Cerebellar cortex (tissue), 1 donor: ENCODE results near the gene MACO1.
"Not testable (repeated sequence)": the region's sequence is repeated elsewhere in the genome, so short reads cannot be mapped to it uniquely, and the experiment has no call there.

Experiments
- DNase-seq: peaks from one replicate; pipeline ENCODE4 v3.0.0-alpha.2; 2015; ENCODE audit warnings: low spot score

Gene MACO1

DNA sequence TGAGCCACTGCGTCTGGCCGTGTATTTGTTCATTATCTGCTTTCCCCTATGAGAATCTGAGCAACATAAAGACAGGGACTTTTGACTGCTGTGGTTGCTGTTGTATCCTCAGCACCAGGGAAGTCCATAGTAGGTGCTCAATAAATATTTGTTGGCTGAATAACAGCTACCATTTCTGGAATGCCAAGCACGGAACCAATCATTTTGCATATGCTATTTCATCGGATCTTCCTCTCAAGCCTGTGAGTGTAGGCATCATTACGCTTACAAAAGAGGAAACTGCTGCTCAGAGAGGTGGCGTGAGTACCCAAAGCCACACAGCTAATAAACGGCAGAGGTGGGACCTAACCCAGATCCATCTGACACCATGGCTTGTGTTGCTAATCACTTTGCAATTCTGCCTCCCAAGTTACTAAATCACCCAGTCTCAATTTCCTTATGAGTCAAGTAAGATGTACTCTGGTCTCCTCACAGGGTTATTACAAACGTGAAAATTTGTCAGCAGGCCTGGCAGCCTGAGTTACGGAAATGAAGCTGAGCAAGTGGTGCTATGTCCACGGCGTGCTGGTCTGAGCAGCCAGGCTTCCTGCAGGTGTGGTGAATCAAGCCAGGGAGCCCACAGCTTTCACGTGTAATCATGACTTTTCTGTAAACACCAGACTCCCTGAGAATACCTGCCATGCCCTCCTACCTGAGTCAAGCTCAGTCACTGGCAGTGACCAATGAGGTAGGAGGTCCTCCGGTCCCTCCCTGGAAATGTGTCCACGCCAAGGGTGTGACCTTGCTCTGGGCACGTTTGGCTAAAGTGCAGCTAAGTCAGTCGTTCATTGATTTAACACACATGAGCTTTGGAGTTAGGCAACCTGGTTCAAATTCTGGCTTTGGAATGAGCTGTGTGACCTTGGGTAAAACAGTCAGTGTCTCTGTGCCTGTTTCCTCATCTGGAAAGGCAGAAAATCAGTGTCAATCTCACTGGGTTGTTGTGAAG lies 5.3 kb upstream of the MACO1 start:
- DNase-seq: no peak

DNA sequence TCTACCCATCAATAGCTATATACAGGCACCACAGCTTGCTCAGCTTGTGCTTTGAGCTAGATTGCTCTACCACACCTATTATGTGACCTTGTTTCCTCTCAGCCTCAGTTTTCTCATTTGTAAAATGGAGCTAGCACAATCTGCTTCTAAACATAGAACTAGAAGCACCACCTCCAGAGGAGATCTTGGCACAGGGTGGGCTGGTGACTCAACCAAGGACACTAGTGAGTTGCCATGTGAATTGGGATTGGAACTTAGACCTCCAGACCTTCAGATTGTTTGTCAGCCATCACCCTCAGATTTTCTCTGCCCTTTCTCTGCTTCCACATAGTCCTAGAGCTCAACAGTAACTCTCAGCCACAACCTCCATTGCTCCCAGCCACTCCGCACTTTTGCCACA lies 3.0 kb upstream of the MACO1 start:
- no peak for DNase-seq

DNA sequence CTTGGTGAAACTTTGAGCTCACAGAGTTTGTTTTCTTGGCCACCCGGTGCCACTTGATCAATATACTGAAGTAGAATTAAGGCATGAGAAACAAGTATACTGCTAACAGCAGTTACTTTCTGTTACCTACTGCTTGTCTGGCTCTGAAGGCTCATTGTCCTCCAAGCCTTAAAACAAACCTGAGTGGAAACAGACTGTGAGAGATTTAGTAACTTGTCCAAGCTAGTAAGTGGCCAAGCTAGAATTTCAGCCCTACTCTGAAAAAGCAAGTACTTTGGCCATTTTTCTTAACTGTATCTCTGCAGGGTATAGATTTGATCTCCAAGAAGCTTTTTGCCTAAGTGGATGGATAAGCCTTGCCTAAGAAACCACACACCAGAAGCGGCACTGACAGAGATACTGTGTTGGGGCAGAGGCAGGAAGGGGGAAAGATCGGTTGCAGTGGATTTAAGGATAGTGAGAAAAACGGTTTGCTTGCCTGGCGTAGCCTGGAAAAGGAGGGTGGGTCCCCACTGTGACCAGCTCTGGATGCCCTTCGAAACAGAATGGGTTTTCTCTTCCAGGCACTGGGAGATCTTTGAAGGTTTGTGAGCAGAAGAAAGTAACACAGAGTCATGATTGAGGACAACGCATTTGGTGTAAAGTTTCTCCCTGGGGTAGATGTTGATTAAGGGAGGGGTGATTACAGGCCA lies 2.1 kb upstream of the MACO1 start:
- no peak for DNase-seq

DNA sequence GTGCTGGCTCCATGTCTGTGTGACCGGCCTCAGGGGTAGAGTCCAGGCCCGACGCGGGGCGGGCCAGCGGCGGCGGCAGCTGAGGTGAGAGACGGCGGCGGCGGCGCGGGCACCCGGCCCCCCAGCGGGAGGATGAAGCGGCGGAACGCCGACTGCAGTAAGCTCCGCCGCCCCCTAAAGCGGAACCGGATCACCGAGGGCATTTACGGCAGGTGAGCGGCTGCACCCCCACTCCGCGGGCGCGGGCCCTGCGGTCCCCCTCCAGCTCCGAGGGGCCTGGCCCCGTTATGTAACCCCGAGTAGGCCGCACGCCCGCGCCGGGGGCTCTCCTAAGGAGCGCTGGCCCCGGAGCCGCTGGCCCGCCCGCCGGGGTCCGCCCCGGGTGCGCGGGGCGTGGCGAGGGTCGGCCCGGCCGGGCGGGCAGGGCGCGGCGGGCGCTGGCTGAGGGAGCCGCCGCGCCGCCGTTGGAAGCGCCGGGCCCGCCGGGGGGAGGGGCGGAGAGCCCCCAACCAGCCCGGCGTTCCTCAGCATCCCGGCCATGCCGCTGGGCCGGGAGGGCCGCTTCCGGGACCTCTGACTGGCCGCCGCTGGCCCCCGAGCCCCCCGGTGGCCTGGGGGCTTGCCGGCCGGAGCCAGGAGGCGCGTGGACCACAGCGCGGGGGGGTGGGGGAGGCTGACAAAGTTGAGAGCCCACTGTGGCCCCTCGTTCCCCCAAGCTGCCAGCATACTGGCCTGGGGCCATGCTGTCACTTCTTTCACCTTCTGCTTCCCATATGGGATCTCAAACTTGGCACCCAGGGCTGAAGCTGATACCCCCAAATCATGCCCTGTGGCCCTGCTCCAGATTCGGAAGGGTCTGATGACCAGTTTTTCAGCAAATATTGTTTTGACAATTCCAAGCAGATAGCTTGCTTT lies 527 bp downstream of the MACO1 start:
- DNase-seq: no peak

DNA sequence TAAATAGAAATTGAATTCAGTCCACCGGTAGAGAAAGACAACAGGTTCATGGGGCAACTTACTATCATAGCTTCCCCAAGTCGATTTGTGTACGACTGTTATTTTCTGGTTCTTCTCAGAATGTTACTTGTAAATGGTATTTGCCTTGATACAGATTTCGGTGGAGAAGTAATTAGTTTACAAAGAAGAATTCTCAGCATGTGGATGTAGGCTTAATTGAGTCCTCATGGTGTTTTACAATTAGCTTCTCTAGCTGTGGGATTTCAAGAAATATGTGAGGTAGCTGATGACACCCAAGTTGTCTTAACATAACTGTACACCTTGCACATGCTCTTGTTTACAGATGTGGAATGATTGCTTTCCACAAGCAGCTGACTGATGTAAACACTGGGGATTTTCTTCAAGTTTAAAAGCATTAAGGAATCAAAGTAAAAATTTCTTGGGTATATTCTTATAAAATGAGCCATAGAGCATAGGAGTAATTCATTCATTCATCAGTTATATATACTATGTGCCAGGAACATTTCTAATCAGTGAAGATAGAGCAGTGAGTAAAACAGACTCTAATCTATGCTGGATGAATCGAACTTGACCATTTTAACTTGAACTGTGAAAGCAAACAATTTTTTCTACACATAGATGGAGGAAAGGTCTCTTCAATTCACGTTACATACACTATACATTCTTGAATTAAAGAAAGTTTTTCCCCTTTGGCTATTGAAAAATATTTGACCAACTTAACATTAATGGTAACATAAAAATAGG lies 1.4 kb downstream of the MACO1 start:
- peak; percentile 66 for DNase-seq

DNA sequence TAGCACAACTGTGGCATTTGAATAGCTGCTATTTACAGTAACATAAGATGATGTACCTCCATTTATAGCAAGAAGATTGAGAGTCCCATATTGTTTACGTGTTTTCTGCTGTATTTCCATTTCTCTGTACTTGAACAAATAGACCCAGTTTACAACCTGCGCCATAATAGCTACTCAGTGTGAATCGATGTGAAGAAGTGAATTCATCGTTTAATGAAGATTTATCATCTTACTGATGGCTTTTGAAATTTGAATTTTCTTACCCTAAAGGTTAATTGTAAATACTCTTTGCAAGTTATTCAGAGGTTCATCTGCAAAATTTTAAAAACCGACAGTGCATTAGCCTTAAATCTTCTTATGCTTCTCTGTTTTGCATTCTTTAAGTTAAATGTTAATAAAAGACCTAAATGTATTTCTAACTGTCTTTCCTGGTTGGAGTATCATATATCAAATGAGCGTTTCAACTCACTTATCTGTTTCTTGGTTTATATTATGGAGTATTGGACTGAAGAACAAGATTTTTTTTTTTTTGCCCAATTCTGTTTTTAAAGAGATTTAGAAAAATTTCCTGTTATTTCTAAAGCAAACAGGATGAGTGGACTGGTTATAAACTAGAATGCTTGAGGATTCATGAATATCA lies 2.2 kb downstream of the MACO1 start:
- DNase-seq: no peak

DNA sequence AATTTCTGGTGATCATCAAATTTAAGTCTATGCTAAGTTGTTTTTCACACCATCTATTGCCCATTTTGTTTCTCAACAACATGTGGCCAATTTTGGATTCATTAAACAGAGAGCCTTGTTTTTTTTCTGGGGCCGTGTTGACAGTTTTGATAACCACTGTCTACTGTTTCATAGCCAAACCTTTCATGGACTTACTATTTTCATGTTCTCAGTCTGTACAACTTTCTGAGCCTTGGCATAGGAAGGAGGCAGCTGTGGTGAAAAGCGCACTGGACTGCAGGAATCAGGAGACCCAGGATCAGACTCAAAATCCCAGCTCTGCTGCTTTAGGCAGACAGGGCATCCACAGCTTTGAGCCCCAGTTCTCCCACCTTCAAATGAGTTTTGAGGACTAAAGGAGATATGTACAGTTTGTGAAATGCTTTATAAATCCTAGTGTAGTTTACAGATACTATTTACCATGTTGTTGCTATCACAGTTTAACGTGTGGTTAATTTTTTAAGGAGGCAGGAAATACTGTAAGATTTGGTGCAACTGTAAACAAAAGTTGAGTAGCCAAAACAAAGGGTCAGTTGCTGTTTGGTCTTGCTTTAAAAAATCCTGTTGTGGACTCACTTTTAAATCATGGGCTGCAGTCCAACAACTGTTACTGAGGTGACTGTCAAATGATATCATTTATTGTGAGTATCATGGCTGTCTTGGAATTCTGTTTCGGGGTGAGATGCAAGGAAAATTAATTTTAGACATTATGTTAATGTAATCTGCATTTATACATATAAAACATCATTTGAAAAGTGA lies 2.9 kb downstream of the MACO1 start:
- peak; percentile 59 for DNase-seq

DNA sequence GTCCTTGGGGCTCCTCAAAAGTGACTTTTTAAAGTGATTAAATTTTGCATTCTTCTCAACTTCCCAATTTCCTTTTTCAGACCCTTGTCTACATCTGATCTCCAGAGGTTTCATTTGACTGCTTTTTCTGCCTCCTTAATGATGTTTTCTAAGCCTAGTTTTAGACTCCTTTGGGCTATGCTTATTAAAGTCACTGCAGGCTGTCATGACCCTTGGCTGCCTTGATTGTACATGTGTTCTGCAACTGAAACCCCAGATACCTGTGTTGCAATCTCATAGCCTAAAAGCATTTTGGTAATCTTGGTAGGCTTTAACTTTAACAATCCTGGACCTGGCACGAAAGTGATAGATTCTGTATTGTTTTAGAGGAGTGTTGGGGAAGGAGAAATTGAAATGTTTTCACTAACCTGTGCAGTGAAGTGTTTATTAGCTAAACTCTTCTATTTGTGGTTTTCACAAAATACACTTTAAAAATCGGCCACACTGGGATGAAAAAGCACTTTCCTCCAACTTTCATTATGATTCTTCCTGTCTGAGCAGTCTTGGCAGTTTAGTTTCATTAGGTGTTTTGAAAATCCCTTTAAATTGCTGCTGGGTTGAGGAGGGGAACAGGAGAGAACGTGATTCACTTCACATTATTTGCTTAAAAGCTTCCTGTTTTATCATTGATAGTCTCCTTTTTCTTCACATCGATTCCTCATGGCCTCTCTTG lies 4.9 kb downstream of the MACO1 start:
- peak; percentile 83 for DNase-seq

DNA sequence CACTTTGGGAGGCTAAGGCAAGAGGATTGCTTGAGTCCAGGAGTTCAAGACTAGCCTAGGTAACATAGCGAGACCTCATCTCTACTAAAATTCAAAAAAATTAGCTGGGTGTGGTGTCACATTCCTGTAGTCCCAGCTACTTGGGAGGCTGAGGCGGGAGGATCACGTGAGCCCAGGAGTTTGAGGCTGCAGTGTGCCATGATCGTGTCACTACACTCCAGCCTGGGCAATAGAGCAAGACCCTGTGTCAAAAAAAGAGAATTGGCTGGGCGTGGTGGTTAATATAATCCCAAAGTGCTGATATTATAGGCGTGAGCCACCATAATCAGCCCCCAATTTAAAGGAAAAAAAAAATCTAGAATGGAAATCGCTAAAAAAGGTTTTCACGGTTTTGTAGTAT lies 7.0 kb downstream of the MACO1 start:
- no peak for DNase-seq

DNA sequence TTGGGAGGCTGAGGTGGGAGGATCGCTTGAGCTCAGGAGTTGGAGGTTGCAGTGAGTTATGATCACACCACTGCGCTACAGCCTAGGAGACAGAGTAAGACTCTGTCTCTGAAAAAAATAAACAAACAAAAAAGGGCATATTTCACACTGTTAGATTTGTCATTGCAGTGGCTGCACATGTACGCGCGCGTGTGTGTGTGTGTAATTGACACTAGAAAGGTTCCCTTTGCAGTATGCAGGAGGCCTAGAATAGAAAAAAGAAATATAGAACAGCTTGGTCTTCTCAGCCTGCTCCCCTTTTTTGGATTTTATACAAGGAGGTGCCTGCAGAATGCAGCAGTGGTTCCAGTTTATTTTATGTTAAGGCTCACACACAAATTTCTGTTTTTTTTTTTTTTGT lies 8.6 kb downstream of the MACO1 start:
- no peak for DNase-seq

DNA sequence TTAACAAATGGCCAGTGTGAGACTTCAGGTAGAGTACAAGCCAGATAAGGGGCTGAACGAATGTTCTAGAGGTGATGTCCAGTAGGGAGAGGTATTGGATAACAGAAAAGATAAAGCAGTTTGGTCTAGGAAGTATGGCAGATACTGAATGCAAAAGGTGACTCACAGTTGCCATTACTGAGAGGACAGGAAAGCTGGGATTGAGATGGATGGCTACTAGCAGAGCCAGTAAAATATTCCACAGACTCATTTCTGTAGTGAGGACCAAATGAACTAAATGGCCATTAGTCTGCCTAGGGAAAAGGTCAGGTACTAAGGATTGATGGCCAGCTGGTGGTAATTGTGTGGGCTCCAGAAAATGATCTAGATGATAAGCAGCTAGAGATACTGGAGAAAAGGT lies 11.5 kb downstream of the MACO1 start:
- peak; percentile 59 for DNase-seq

DNA sequence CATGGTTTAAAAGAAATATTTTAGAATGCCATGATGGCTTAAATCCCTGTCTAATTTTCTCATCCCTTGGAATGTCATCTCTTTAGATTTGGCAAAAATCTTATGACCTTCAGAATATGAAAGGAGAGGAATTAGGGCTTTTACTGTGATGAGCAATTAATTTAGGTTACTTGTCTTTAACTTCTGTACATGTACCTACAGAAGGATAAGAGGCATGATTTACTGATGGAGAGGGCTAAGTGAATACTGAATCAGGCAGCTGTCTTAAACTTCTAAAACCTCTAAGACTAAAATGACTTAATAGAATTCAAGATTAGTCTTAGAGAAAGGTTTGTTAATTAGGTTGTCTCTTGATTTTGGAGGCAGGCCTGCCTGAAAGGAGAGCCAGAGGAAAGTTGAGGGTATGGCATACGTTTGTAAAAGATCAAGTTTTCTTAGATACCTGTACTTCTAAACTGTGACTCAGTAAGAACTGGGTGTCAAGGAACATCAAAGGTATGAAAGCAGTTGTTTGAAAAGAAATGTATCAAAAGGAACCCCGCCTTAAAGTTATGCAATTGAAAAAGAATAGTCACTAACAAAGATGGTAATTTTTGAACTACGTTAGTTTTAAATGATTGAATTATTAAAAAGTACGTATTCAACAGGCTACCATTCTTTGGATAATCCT lies 12.5 kb downstream of the MACO1 start:
- no peak for DNase-seq

DNA sequence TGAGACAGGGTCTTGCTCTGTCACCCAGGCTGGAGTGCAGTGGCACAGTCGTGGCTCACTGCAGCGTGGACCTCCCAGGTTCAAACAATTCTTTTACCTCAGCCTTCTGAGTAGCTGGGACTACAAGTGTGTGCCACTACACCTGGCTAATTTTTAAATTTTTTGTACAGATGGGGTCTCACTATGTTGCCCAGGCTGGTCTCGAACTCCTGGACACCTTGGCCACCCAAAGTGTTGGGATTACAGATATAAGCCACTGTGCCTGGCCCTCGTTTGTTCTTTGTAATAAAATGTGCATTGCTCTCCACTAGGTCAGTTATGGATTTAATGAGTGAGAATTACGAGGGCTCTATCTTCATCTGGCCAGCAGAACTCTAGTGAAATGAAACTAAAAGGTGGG lies 13.9 kb downstream of the MACO1 start:
- not testable (repeated sequence) for DNase-seq

DNA sequence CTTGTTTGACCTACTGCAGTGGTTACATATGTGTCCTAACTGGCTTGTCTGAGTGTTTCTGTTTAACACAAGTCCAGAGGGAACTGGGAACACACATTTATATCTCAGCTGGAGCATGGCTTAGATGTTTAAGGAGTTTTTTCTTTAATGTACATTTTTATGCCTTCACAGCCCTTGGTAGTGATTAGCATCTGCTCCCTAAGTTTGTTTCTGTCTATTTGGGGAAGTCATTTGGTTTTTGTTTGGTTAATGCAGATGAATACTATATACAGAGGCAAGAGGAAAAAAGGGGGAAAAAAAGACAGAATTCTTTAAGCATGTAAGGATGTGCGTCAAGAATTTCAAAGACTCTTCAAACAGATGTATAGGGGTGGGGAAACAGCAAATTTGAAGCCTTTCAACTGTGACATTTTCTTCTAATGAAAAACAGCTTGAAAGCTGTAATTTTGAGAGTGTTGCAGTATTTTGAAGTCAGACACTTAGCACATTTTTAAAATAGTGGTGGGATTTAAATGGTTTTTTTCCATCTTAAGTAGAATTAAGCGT lies 15.4 kb downstream of the MACO1 start:
- DNase-seq: no peak

DNA sequence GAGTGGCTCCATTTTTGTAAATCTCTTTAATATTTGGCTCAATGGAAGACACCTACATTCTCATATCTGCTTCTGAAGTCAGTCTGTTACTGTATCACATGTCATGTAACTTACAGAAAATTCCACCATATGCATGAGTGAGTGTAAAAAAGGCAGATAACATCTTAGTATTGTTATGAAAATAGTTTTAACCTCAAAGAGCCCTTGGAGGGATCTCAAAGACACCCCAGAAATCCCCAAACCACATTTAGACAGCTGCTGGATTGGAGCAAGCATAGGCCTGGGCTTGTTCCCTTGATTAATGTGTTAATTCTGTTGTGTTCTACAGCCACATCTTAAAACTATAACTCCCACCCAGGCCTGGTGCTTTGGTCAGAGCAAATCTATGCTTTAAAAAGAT lies 16.9 kb downstream of the MACO1 start:
- no peak for DNase-seq

DNA sequence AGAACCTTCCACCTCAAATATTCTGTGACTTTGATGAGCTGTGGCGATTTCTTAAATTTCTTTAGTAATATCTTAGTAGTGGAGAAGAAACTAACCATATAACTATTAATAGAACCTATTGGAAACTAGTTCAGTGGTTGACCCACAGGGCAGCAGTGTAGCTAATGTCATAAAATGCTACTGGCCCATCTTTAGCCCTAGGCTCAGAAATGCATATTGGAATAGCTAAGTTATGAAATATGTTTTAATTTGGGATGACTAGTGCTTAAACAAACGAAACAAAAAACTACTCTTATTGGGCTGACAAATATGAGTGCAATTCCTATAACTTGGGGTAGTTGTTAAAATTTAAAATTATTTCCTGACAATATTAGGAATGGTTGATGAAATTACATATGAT lies 20.2 kb downstream of the MACO1 start:
- DNase-seq: no peak

DNA sequence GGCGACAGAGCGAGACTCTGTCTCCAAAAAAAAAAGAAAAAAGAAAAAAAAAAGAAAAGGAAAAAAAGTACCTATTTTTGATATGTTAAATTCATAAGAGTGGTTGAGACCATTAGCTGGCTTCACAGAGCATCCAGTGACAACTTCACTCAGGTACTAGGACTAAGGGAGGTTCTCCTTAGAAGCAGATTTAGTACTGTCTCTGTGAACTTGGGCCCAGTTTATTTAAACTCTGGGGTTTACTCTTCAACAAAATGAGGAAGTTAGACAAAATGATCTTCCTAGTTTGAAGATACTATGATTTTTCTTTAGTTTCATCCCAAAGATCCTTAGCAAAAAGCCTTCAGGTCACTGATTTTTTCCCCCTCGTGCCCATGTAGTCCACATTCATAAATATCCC lies 21.2 kb downstream of the MACO1 start:
- no peak for DNase-seq

DNA sequence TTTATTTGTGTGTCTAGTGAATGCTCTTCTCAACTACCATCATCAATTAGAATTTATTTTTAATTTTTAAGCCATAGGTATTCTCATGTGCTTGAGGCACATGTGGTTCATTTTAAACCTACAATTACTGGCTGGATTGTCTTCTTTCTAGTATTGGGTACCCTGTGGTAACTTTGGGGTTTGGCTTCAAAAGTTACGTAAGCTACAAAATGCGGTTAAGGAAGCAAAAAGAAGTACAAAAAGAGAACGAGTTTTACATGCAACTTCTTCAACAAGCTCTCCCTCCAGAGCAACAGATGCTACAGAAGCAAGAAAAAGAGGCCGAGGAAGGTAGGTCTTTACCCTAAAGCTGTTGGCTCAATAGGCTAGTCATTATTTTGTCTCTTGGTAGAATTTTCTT lies 25.8 kb downstream of the MACO1 start:
- DNase-seq: no peak
